Measurements from ENCODE around the gene LRRK1.

The LRRK1 gene

GRCh38 chr15:100948430-100948762 lies 29.2 kb downstream of the LRRK1 start:
- no peak for DNase-seq (ENCODE audit: low read depth)
- no peak for TF ChIP-seq CTCF (conservative IDR thresholded peaks at IDR 0.05; ENCODE audit: low read depth, low read length)
- no peak overlapping the region for H3K4me3 ChIP-seq (ENCODE audit: low read depth, low read length)

- TF ChIP-seq CTCF (conservative IDR thresholded peaks at IDR 0.05; ENCODE audit: low read depth, low read length): no peak
- H3K4me3 ChIP-seq (ENCODE audit: low read depth, low read length): no peak overlapping the region
- DNase-seq (ENCODE audit: low read depth): no peak
These were observed 30.5 kb downstream of the LRRK1 start for GRCh38 chr15:100949691-100950090.

- no peak overlapping the region for H3K4me3 ChIP-seq (ENCODE audit: low read depth, low read length)
- DNase-seq (ENCODE audit: low read depth): no peak
- TF ChIP-seq CTCF (conservative IDR thresholded peaks at IDR 0.05; ENCODE audit: low read depth, low read length): no peak
These were observed 32.8 kb downstream of the LRRK1 start for GRCh38 chr15:100951965-100952364.

- DNase-seq (ENCODE audit: low read depth): no peak
- no peak for TF ChIP-seq CTCF (conservative IDR thresholded peaks at IDR 0.05; ENCODE audit: low read depth, low read length)
- H3K4me3 ChIP-seq (ENCODE audit: low read depth, low read length): no peak overlapping the region
These were observed 33.4 kb downstream of the LRRK1 start for GRCh38 chr15:100952566-100952965.

- H3K4me3 ChIP-seq (ENCODE audit: low read depth, low read length): no peak overlapping the region
- peak; percentile 53 for DNase-seq (ENCODE audit: low read depth)
- TF ChIP-seq CTCF (conservative IDR thresholded peaks at IDR 0.05; ENCODE audit: low read depth, low read length): no peak
These were observed 39.3 kb downstream of the LRRK1 start for GRCh38 chr15:100958326-100959065.

- no peak overlapping the region for H3K4me3 ChIP-seq (ENCODE audit: low read depth, low read length)
- TF ChIP-seq CTCF (conservative IDR thresholded peaks at IDR 0.05; ENCODE audit: low read depth, low read length): no peak
- no peak for DNase-seq (ENCODE audit: low read depth)
These were observed 40.2 kb downstream of the LRRK1 start for GRCh38 chr15:100959066-100960050.
